PC-3 (cell line): ENCODE data around the gene KRT5.

Experiments
- CTCF ChIP-seq: fragments of 300-600 bp; sonication (generic); conservative IDR thresholded peaks from 2 replicates; pipeline ENCODE4 v1.5.1; 2017; ENCODE audit warnings: antibody characterized with exemption, low read depth, mild to moderate bottlenecking, low read length
- EZH2 ChIP-seq: fragments of 300-600 bp; sonication (generic); IDR thresholded peaks from one replicate; pipeline ENCODE4 v1.6.1; 2017; ENCODE audit warnings: antibody characterized with exemption, mild to moderate bottlenecking, low read length; ENCODE audit not compliant: unreplicated experiment
- EZH2phosphoT487 ChIP-seq: fragments of 300-600 bp; sonication (generic); IDR thresholded peaks from 2 replicates; pipeline ENCODE4 v1.6.1; 2018; ENCODE audit warnings: mild to moderate bottlenecking, antibody characterized with exemption, low read length, borderline replicate concordance

DNA sequence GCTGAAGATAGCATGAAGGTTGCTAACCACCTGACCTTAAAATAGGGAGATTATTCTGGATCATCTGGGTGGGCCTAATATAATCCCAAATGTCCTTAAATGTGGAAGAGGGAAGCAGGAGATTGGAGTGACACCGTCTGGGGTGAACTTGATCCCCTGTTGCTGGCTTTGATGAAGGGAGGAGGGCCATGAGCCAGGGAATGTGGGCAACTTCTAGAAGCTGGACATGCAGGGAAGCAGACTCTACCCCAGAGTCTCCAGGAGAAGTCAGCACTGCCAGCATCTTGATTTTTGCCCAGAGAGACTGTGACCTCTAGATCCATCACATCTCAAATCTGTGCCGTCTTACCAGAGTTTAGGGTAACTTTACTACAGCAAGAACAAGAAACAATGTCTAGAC, 9.2 kb upstream of the KRT5 start:
- TF ChIP-seq EZH2phosphoT487 (no peak), CTCF (no peak), EZH2 (no peak)
